Ecto neural progenitor cell (in vitro differentiated cells): ENCODE measurements around the gene SRSF7.

Experiments
- DNase-seq: peaks from one replicate; pipeline ENCODE4 v3.0.0-alpha.2; 2018; ENCODE audit warnings: low spot score

SRSF7 gene

DNA sequence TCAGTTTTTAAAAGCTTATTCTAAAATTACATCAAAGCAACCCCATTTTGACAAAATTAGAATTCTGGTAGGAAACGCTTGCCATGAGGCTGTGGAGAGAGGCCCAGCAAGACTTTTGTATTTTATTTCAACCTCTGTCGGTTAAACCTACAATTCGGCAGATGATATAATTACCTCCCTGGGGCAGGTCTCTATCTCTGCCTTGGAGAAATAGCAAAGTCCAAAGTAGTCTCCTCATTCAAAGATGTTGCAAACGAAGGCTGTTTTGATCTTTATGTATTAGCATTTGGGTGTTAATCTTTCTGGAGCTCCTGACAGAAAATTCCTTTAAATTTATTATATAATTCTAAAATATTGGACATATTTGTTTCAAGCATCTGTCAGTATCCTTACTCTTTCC is 49.6 kb downstream of the SRSF7 start:
- DNase-seq: no peak

GRCh38 chr2:38700881-38701458 is 50.2 kb downstream of the SRSF7 start:
- no peak for DNase-seq

DNA sequence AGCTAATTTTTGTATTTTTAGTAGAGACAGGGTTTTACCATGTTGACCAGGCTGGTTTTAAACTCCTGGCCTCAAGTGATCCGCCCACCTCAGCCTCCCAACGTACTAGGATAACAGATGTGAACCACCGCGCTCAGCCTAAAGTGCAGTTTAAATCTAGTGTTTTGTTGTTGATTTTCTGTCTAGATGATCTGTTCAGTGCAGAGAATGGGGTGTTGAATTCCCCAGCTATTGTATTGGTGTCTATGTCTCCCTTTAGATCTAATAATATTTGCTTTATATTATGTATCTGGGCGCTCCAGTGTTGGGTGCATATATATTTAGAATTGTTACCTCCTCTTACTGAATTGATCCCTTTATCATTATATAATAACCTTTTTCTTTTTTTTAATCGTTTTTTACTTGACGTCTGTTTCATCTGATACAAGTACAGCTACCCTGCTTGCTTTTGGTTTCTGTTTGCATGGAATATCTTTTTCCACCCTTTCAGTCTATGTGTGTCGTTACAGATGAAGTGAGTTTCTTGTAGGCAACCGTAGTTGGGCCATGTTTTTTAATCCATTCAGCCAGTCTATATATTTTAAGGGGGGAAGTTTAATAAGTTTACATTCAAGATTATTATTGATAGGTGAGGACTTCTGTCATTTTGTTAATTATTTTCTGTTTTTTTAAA is 50.9 kb downstream of the SRSF7 start:
- no peak for DNase-seq

DNA sequence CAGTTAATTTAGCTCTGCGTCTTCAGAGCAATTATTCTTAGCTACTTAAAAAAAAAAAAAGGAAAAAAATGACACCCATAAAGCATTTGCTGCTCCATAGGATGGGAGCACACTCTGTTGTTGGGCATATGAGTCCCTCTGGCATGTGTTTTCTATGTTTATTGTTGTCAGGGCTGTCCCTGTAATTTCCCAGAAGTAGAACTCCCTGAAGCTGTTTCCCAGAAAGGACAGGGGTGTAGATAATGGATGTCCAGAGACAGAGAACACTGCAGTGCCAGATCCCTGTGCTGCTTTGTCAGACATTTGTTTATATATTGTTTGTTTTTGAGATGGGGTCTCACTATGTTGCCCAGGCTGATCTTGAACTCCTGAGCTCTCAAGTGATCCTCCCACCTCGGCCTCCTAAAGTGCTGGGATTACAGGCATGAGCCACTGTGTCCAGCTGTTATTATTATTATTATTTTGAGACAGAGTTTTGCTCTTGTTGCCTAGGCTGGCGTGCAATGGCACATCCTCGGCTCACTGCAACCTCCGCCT is 52.6 kb downstream of the SRSF7 start:
- no peak for DNase-seq

DNA sequence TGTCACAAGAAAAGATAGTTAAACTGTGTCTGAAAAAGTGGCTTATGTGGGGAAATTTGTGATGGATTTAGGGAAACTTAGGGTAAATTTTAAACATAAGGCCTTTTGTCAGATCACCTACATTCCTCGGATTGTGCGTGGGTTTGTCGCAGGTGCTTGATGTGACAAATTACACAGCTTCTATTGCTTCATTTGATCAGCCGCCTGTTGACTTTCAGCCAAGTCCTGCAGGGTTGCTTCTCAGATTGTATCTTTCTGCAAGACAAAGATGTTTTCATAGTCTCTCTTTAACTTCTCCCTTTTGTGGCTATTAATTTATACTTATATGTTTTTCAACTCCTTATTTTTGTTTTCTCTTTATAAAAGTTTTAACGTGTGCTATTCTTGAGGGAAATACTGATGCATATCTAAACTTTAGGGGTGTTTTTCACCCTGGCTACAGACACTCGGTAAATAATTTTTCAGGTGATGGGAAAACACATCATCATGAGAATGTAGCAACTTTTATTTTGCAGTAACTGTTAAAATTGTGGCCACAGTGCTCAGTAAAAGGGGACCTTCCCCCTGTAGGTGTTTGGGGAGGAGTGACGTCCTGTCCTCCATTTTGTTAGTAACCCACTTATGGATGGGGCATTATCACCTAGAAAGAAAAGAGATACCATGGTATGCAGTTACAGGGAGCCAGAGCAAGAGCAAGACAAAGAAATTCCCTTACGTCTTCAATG is 53.9 kb downstream of the SRSF7 start:
- no peak for DNase-seq
